ENCODE data around the gene CDC42BPG. TPM values are rescaled to one million over a fixed set of nuclear protein-coding genes. Genes with fewer than 3 reads are reported as not detected.
A peak's percentile ranks its signal among the peaks of the same experiment; 100 is the strongest.

The CDC42BPG gene
- total and polyA plus RNA-seq, 9 of the 15 experiments (the other 6 are each of a cell fraction or from before 2014, with no cell fraction given), result 0.04 to 8.8 (median 2.1) TPM

- TF ChIP-seq ZBTB34 (CRISPR knock-in tag; IDR thresholded peaks at IDR 0.05) (no peak), HDAC8 (tag; IDR thresholded peaks at IDR 0.05) (no peak), DDX20 (tag; IDR thresholded peaks at IDR 0.05; ENCODE audit: low read depth) (no peak), MTA2 (IDR thresholded peaks at IDR 0.05; ENCODE audit: low read depth) (peak; percentile 98), ZNF589 (CRISPR knock-in tag; IDR thresholded peaks at IDR 0.05; ENCODE audit: low read depth) (no peak), ZMIZ1 (IDR thresholded peaks at IDR 0.05; ENCODE audit: low read depth in 2 of 2, low read length in 2 of 2) (peak in 1 of 2 experiments; percentile 90; a peak in 2 of 4 replicates), KAT7 (CRISPR knock-in tag; IDR thresholded peaks at IDR 0.05; ENCODE audit: borderline replicate concordance) (no peak; the same call in 1 of the 2 replicates), MTA3 (IDR thresholded peaks at IDR 0.05; ENCODE audit: borderline replicate concordance) (peak; percentile 96; the same call in 1 of the 2 replicates), CCNT2 (IDR thresholded peaks at IDR 0.05; ENCODE audit: borderline replicate concordance, extremely low read depth, insufficient read length, low read depth, low read length) (peak; percentile 98), PHF21A (IDR thresholded peaks at IDR 0.05; ENCODE audit: borderline replicate concordance, low read depth) (peak; percentile 87; the same call in 1 of the 2 replicates), XRCC3 (IDR thresholded peaks at IDR 0.05) (no peak)
- TF ChIP-seq, protein P1, sequence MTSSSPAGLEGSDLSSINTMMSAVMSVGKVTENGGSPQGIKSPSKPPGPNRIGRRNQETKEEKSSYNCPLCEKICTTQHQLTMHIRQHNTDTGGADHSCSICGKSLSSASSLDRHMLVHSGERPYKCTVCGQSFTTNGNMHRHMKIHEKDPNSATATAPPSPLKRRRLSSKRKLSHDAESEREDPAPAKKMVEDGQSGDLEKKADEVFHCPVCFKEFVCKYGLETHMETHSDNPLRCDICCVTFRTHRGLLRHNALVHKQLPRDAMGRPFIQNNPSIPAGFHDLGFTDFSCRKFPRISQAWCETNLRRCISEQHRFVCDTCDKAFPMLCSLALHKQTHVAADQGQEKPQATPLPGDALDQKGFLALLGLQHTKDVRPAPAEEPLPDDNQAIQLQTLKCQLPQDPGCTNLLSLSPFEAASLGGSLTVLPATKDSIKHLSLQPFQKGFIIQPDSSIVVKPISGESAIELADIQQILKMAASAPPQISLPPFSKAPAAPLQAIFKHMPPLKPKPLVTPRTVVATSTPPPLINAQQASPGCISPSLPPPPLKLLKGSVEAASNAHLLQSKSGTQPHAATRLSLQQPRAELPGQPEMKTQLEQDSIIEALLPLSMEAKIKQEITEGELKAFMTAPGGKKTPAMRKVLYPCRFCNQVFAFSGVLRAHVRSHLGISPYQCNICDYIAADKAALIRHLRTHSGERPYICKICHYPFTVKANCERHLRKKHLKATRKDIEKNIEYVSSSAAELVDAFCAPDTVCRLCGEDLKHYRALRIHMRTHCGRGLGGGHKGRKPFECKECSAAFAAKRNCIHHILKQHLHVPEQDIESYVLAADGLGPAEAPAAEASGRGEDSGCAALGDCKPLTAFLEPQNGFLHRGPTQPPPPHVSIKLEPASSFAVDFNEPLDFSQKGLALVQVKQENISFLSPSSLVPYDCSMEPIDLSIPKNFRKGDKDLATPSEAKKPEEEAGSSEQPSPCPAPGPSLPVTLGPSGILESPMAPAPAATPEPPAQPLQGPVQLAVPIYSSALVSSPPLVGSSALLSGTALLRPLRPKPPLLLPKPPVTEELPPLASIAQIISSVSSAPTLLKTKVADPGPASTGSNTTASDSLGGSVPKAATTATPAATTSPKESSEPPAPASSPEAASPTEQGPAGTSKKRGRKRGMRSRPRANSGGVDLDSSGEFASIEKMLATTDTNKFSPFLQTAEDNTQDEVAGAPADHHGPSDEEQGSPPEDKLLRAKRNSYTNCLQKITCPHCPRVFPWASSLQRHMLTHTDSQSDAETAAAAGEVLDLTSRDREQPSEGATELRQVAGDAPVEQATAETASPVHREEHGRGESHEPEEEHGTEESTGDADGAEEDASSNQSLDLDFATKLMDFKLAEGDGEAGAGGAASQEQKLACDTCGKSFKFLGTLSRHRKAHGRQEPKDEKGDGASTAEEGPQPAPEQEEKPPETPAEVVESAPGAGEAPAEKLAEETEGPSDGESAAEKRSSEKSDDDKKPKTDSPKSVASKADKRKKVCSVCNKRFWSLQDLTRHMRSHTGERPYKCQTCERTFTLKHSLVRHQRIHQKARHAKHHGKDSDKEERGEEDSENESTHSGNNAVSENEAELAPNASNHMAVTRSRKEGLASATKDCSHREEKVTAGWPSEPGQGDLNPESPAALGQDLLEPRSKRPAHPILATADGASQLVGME (CRISPR knock-in tag; IDR thresholded peaks at IDR 0.05), result no peak
Observed at GRCh38 chr11:64888729-64889511, 44.5 kb upstream of the CDC42BPG start (continued).

All from K562 (cell line).